OCI-LY1 (cell line): Measurements from ENCODE around the gene ANKS3.

Experiments used
- H2AFZ ChIP-seq: fragments of 200-600 bp; sonication (generic), shearing (Covaris generic); 2 replicates; pipeline ENCODE4 v1.6.0; 2014; ENCODE audit warnings: antibody characterized with exemption, mild to moderate bottlenecking, low read length
- H3F3A ChIP-seq: fragments of 200-600 bp; sonication (generic), shearing (Covaris generic); 2 replicates; pipeline ENCODE4 v1.6.0; 2014; ENCODE audit warnings: mild to moderate bottlenecking, antibody characterized with exemption, low read length, moderate library complexity; ENCODE audit not compliant: insufficient read depth
- H3K27ac ChIP-seq: fragments of 200-600 bp; sonication (generic); 2 replicates; pipeline ENCODE4 v1.5.1; 2014; ENCODE audit warnings: low read length, mixed run types, mild to moderate bottlenecking, low read depth; ENCODE audit not compliant: poor library complexity, severe bottlenecking
- H3K27me3 ChIP-seq: fragments of 200-600 bp; sonication (generic); 2 replicates; pipeline ENCODE4 v1.6.0; 2014; ENCODE audit warnings: antibody characterized with exemption, mild to moderate bottlenecking, low read length, moderate library complexity; ENCODE audit not compliant: insufficient read depth
- H3K36me3 ChIP-seq: fragments of 200-600 bp; sonication (generic); 2 replicates; pipeline ENCODE4 v1.6.1; 2014; ENCODE audit warnings: mild to moderate bottlenecking, antibody characterized with exemption, low read length, moderate library complexity, mixed read lengths; ENCODE audit not compliant: insufficient read depth
- H3K4me1 ChIP-seq: fragments of 200-600 bp; sonication (generic); 2 replicates; pipeline ENCODE4 v1.5.1; 2014; ENCODE audit warnings: mild to moderate bottlenecking, low read length, moderate library complexity; ENCODE audit not compliant: insufficient read depth, severe bottlenecking
- H3K4me2 ChIP-seq: fragments of 200-600 bp; sonication (generic), shearing (Covaris generic); 2 replicates; pipeline ENCODE4 v1.6.1; 2014; ENCODE audit warnings: low read length
- H3K4me3 ChIP-seq: fragments of 200-600 bp; sonication (generic); 2 replicates; pipeline ENCODE4 v1.5.1; 2014; ENCODE audit warnings: low read length, low read depth, mild to moderate bottlenecking, mixed read lengths; ENCODE audit not compliant: poor library complexity, severe bottlenecking
- H3K79me2 ChIP-seq: fragments of 200-600 bp; shearing (Covaris generic); 2 replicates; pipeline ENCODE4 v1.6.1; 2016; ENCODE audit warnings: mixed run types, low read length, mixed read lengths; ENCODE audit not compliant: insufficient read depth
- H3K9ac ChIP-seq: fragments of 200-600 bp; sonication (generic), shearing (Covaris generic); 2 replicates; pipeline ENCODE4 v1.6.1; 2014; ENCODE audit warnings: mild to moderate bottlenecking, low read length, mixed read lengths
- H3K9me2 ChIP-seq: fragments of 200-600 bp; sonication (generic), shearing (Covaris generic); 2 replicates; pipeline ENCODE4 v1.6.1; 2014; ENCODE audit warnings: low read depth, mild to moderate bottlenecking, low read length, mixed read lengths
- H3K9me3 ChIP-seq: fragments of 200-600 bp; shearing (Covaris generic); 2 replicates; pipeline ENCODE4 v1.6.1; 2014; ENCODE audit warnings: low read length, mixed read lengths
- H4K20me1 ChIP-seq: fragments of 200-600 bp; sonication (generic), shearing (Covaris generic); 2 replicates; pipeline ENCODE4 v1.6.0; 2016; ENCODE audit warnings: mild to moderate bottlenecking, low read length; ENCODE audit not compliant: insufficient read depth
- EZH2 ChIP-seq: fragments of 200-600 bp; sonication (generic), shearing (Covaris generic); IDR thresholded peaks from 2 replicates; pipeline ENCODE4 v1.8.0; 2017; ENCODE audit warnings: borderline replicate concordance, mixed run types, mild to moderate bottlenecking, antibody characterized with exemption, low read length, moderate library complexity, mixed read lengths
- TF ChIP-seq, protein P1 (sequence below): fragments of 200-600 bp; sonication (generic), shearing (Covaris generic); IDR thresholded peaks from 2 replicates; pipeline ENCODE4 v1.5.1; 2017; ENCODE audit warnings: mild to moderate bottlenecking, antibody characterized with exemption, low read length, moderate library complexity, mixed read lengths

ANKS3 gene

GRCh38 chr16:4766875-4767628 lies 33.0 kb upstream of the ANKS3 start, which contains the start of gene ZNF500:
ZNF500 (minus strand) TSS chr16:4767162; CDS start chr16:4765978, 1,184 bp downstream.
- H3K9ac ChIP-seq: peak within 1 kb of the TSS; percentile 85
- H2AFZ ChIP-seq: no peak within 1 kb of the TSS
- peaks cover 9% of the 10 kb centered on the region; the same call in 1 of the 2 replicates for H3F3A ChIP-seq
- H3K27me3 ChIP-seq: no peaks in the 10 kb centered on the region
- no peaks in the 10 kb centered on the region for H3K9me2 ChIP-seq
- H3K27ac ChIP-seq: no peak within 1 kb of the TSS
- H4K20me1 ChIP-seq: no peaks in the 10 kb centered on the region
- no peaks in the 10 kb centered on the region for H3K9me3 ChIP-seq
- peak within 1 kb of the TSS; percentile 81 for H3K4me2 ChIP-seq
- H3K4me1 ChIP-seq: peaks cover 13% of the 10 kb centered on the region
- H3K4me3 ChIP-seq: peak within 1 kb of the TSS; percentile 86
- H3K36me3 ChIP-seq: peaks cover 18% of the 10 kb centered on the region
- H3K79me2 ChIP-seq: no peaks in the 10 kb centered on the region
- no peak for TF ChIP-seq EZH2
- TF ChIP-seq, protein P1, sequence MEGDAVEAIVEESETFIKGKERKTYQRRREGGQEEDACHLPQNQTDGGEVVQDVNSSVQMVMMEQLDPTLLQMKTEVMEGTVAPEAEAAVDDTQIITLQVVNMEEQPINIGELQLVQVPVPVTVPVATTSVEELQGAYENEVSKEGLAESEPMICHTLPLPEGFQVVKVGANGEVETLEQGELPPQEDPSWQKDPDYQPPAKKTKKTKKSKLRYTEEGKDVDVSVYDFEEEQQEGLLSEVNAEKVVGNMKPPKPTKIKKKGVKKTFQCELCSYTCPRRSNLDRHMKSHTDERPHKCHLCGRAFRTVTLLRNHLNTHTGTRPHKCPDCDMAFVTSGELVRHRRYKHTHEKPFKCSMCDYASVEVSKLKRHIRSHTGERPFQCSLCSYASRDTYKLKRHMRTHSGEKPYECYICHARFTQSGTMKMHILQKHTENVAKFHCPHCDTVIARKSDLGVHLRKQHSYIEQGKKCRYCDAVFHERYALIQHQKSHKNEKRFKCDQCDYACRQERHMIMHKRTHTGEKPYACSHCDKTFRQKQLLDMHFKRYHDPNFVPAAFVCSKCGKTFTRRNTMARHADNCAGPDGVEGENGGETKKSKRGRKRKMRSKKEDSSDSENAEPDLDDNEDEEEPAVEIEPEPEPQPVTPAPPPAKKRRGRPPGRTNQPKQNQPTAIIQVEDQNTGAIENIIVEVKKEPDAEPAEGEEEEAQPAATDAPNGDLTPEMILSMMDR: no peak

- peaks cover 13% of the 10 kb centered on the region for H3K4me1 ChIP-seq
- H3K4me2 ChIP-seq: peak overlapping the region; percentile 81
- H3K9me2 ChIP-seq: no peaks in the 10 kb centered on the region
- H3K4me3 ChIP-seq: peak overlapping the region; percentile 86
- H3K36me3 ChIP-seq: peaks cover 25% of the 10 kb centered on the region
- no peaks in the 10 kb centered on the region for H3K9me3 ChIP-seq
- H3K9ac ChIP-seq: peak overlapping the region; percentile 85
- H3K27me3 ChIP-seq: no peaks in the 10 kb centered on the region
- TF ChIP-seq EZH2: no peak
- TF ChIP-seq, protein P1: no peak
- H4K20me1 ChIP-seq: no peaks in the 10 kb centered on the region
- H3F3A ChIP-seq: peaks cover 9% of the 10 kb centered on the region; the same call in 1 of the 2 replicates
- H2AFZ ChIP-seq: no peak overlapping the region
- no peaks in the 10 kb centered on the region for H3K79me2 ChIP-seq
- H3K27ac ChIP-seq: no peak overlapping the region
Measured at GRCh38 chr16:4765511-4766474, 31.7 kb upstream of the ANKS3 start.

- Histone ChIP-seq H3K36me3 (peaks cover 43% of the 10 kb centered on the region), H3F3A (no peaks in the 10 kb centered on the region), H3K27ac (no peak overlapping the region), H3K4me1 (peaks cover 13% of the 10 kb centered on the region), H3K27me3 (no peaks in the 10 kb centered on the region), H3K4me2 (no peak overlapping the region), H3K9ac (no peak overlapping the region), H3K9me2 (no peaks in the 10 kb centered on the region), H3K4me3 (no peak overlapping the region), H3K79me2 (no peaks in the 10 kb centered on the region), H4K20me1 (no peaks in the 10 kb centered on the region), H2AFZ (no peak overlapping the region), H3K9me3 (no peaks in the 10 kb centered on the region)
- TF ChIP-seq EZH2: no peak
- TF ChIP-seq, protein P1: no peak
Measured at GRCh38 chr16:4763791-4764190, 29.7 kb upstream of the ANKS3 start.
